HEK293T (cell line): Measurements from ENCODE around the gene COL17A1.

Experiments
- BHLHE40 ChIP-seq: fragments of 450-650 bp; IDR thresholded peaks from 2 replicates; pipeline ENCODE4 v1.6.1; 2016; ENCODE audit warnings: mild to moderate bottlenecking, moderate library complexity, borderline replicate concordance
- CTBP1 ChIP-seq: fragments of 450-650 bp; IDR thresholded peaks from 2 replicates; pipeline ENCODE4 v1.6.1; 2016; ENCODE audit warnings: borderline replicate concordance
- FOXM1 ChIP-seq: fragments of 450-650 bp; IDR thresholded peaks from 2 replicates; pipeline ENCODE4 v1.6.1; 2017; ENCODE audit warnings: mild to moderate bottlenecking, borderline replicate concordance
- LEF1 ChIP-seq: fragments of 450-650 bp; IDR thresholded peaks from 2 replicates; pipeline ENCODE4 v1.6.1; 2017; ENCODE audit warnings: mild to moderate bottlenecking, borderline replicate concordance
- SP1 ChIP-seq: fragments of 450-650 bp; IDR thresholded peaks from 2 replicates; pipeline ENCODE4 v1.6.1; 2017

- TF ChIP-seq FOXM1 (no peak), CTBP1 (no peak), LEF1 (no peak), SP1 (no peak), BHLHE40 (no peak)
Measured at GRCh38 chr10:104127411-104127810, 41.7 kb upstream of the COL17A1 start.
